Pancreas (tissue), 10 donors: ENCODE measurements around the gene KIAA1755. TPM values are rescaled to one million over a fixed set of nuclear protein-coding genes. Genes with fewer than 3 reads are reported as not detected.
A peak's percentile ranks its signal among the peaks of the same experiment; 100 is the strongest.

Experiments used
- ATAC-seq, 4 donors: fragments of 200-7000 bp; cut with Tn5 transposase; one replicate each; pipeline versions ENCODE4 v1.8.0 to v1.9.1; 2020; ENCODE audit warnings: mild to moderate bottlenecking in 4 of 4, moderate library complexity in 4 of 4
- DNase-seq, 6 donors: peaks; one replicate each; pipeline ENCODE4 v3.0.0-alpha.2; 2020
- FAIRE-seq: peaks from 2 replicates; lab custom pipeline; 2012; peaks lifted over from hg19 to GRCh38; lab: Jason Lieb, UNC
- H3K27ac ChIP-seq, 4 donors: fragments of 200-600 bp; sonication (generic); 1 replicate in 3 of 4; 2 replicates in 1 of 4; pipeline versions ENCODE4 v1.5.0 to v1.8.0; 2020
- H3K27me3 ChIP-seq, 4 donors: fragments of 200-600 bp; one replicate each; pipeline ENCODE4 v1.8.0; 2021
- H3K36me3 ChIP-seq, 3 donors: fragments of 200-600 bp; sonication (generic) in 1 of 3; one replicate each; pipeline versions ENCODE4 v1.5.0 to v1.8.0; 2020 to 2021
- H3K4me1 ChIP-seq, 3 donors: fragments of 200-600 bp; one replicate each; pipeline ENCODE4 v1.8.0; 2021
- H3K4me3 ChIP-seq, 4 donors: fragments of 200-600 bp; sonication (generic) in 2 of 4; one replicate each; pipeline versions ENCODE4 v1.5.0 to v1.8.0; 2020 to 2021
- H3K9me3 ChIP-seq, 4 donors: fragments of 200-600 bp; one replicate each; pipeline ENCODE4 v1.8.0; 2021
- WGBS, 2 donors: extraction: QIAGEN DNeasy Blood & Tissue Kit; methylation state at CpG; one replicate each; pipeline ENCODE4 v1.1.7; 2013; 5-methylcytosine and 5-hydroxymethylcytosine counted together
- intact Hi-C, 3 donors: fragments of 100-400 bp; cut with DNase I; formaldehyde crosslinking; loops; one replicate each; pipeline versions ENCODE4 v1.11.1 to v1.14.2; 2022
- polyA plus RNA-seq, 2 donors: library from polyadenylated mRNA; stranded (reverse); fragments of 200-250 nt; gene quantifications; one replicate each; pipeline ENCODE4 v1.2.3, GENCODE V29; 2013
- total RNA-seq, 6 donors: library from RNA; stranded (reverse); fragmentation: NEBNext Ultra II Directional in 4 of 6; extraction: Animal tissue kit (Norgen Biotek cat#: 25700) in 4 of 6; gene quantifications; one replicate each; pipeline versions ENCODE4 v1.2.1 to v1.2.4, GENCODE V29; 2021 to 2023
- TF ChIP-seq, protein P1 (sequence below), 4 donors: fragments of 200-600 bp; sonication (generic) in 3 of 4; IDR thresholded peaks; one replicate each; pipeline versions ENCODE4 v1.5.0 to v1.8.0; 2021; ENCODE audit warnings: antibody characterized with exemption in 4 of 4
- donor health status: healthy with polysubstance abuse.
- donor health status: DM: no; HTN: no; CAD: no; lungs with moderate emphysema.
- donor health status: DM: no; HTN: no; CAD: no.
- donor health status: control.
- donor health status: control.
- donor health status: Bipolar disorder and iron deficiency.
- donor health status: DM: yes; HTN: yes; CAD: no.
- donor health status: DM: no; HTN: no; CAD: no.
- donor health status: DM: no; HTN: no; CAD: no.
- donor health status: DM: yes; HTN: yes; CAD: no.

KIAA1755 gene
- total and polyA plus RNA-seq, 8 donors = 0.24 to 2.5 (median 0.96) TPM

DNA sequence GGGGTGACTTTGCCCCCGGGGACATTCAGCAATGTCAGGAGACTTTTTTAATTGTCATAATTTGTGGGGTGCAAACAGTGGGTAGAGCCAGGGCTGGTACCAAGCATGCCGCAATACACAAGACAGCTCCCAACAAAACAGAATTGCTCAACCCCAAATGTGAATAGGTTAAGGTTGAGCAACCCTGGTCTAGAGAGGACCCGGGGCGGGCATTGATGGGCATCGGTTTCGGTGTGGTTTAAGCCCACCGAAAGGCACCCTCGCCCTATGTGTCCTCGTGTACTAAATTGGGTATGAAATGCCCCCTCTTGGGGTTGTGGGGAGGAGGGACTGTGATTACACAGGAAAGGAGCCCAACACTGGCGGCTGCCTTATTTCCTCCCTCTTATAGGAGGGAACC lies 36.0 kb downstream of the KIAA1755 start:
- FAIRE-seq (no peak), ATAC-seq (no peak)

DNA sequence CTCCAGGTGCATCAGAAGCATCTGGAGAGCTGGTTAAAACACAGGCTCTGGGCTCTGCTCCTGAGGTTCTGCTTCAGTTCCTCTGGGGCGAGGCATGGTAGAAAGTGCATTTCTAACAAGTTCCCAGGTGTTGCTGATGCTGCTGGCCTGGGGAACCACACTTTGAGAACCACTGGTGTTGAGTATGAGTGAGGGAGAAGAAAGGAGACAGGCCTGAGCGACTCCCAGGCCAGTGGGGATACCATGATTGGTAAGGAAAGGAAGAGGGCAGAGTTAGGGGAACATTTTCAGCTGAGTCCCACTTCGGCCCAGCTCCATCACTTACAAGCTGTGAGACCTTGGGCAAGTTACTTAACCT lies 36.8 kb downstream of the KIAA1755 start:
- FAIRE-seq = no peak
- no peaks in the 10 kb centered on the region for H3K36me3 ChIP-seq
- intact Hi-C loops = loop anchor here in 2 of 3 donors (5.0 kb wide), 1 partner anchor 166 kb away; no protein-coding TSS in a partner anchor

More for the DNA sequence above, 36.0 kb downstream of the KIAA1755 start:
- intact Hi-C loops = loop anchor here in 2 of 3 donors (5.0 kb wide), 1 partner anchor 167 kb away; no protein-coding TSS in a partner anchor
- no peaks in the 10 kb centered on the region for H3K27me3 ChIP-seq
- TF ChIP-seq, protein P1, sequence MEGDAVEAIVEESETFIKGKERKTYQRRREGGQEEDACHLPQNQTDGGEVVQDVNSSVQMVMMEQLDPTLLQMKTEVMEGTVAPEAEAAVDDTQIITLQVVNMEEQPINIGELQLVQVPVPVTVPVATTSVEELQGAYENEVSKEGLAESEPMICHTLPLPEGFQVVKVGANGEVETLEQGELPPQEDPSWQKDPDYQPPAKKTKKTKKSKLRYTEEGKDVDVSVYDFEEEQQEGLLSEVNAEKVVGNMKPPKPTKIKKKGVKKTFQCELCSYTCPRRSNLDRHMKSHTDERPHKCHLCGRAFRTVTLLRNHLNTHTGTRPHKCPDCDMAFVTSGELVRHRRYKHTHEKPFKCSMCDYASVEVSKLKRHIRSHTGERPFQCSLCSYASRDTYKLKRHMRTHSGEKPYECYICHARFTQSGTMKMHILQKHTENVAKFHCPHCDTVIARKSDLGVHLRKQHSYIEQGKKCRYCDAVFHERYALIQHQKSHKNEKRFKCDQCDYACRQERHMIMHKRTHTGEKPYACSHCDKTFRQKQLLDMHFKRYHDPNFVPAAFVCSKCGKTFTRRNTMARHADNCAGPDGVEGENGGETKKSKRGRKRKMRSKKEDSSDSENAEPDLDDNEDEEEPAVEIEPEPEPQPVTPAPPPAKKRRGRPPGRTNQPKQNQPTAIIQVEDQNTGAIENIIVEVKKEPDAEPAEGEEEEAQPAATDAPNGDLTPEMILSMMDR (IDR thresholded peaks at IDR 0.05) = no peak
- no peaks in the 10 kb centered on the region for H3K4me1 ChIP-seq
- peak in 1 of 6 donors; percentile 32 for DNase-seq
- no peaks in the 10 kb centered on the region for H3K9me3 ChIP-seq
- no peak overlapping the region for H3K27ac ChIP-seq
- 69 to 83% methylated on average over 10 of the region's 10 CpGs for WGBS, 2 donors
- no peak overlapping the region for H3K4me3 ChIP-seq
- no peaks in the 10 kb centered on the region for H3K36me3 ChIP-seq

DNA sequence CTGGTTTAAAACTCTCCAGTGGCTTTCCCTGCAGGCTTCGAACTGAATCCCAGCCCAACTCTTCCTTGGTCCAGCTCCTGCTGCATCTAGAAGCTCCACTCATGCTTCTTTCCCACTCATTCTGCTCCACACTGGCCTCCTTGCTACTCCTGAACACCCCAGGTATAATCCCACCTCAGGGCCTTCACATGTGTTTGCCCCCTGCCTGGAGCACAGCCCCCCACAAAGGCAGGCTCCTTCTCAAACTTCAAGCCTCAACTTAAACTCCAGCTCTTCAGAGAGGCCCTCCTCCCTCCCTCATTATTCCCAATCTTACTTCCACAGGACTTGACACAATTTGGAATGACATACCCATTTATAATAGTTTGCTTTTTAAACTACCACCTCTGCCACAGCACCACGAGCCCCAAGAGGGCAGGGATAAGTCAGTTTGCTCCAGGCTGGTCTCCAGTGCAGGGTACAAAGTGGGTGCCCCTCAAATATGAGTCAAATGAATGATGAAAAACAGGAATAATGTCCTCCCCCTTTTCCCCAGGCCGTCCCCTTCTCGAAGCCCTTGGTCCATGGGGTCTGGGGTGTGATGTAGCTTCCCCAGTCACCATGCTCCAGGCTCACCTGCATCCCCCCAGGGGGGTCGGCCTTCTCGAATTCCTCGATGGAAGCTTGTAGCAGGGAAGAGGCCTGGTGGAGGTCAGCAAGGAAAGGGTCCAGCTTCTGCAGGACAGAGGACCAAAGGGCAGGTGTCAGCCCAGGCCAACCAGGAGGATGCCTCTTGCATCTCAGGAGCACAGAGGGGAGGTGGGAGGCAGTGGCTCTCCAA lies 37.4 kb downstream of the KIAA1755 start:
- intact Hi-C loops = loop anchor here in 2 of 3 donors (5.0 kb wide), 1 partner anchor 166 kb away; no protein-coding TSS in a partner anchor
- DNase-seq (peak in 1 of 6 donors; percentile 29), FAIRE-seq (no peak), ATAC-seq (no peak)
- Histone ChIP-seq H3K9me3 (no peaks in the 10 kb centered on the region), H3K4me3 (no peak overlapping the region), H3K27me3 (no peaks in the 10 kb centered on the region), H3K36me3 (no peaks in the 10 kb centered on the region), H3K4me1 (no peaks in the 10 kb centered on the region), H3K27ac (no peak overlapping the region)
- TF ChIP-seq, protein P1 (IDR thresholded peaks at IDR 0.05) = no peak
- WGBS, 2 donors = 48 to 56% methylated on average over 7 of the region's 7 CpGs

More for the DNA sequence above, 36.8 kb downstream of the KIAA1755 start:
- Histone ChIP-seq H3K9me3 (no peaks in the 10 kb centered on the region), H3K4me1 (no peaks in the 10 kb centered on the region), H3K27me3 (no peaks in the 10 kb centered on the region), H3K4me3 (no peak overlapping the region), H3K27ac (no peak overlapping the region)
- ATAC-seq = no peak
- TF ChIP-seq, protein P1 (IDR thresholded peaks at IDR 0.05) = no peak
- DNase-seq = peak in 1 of 6 donors; percentile 33
- 56 to 76% methylated on average over 3 of the region's 3 CpGs for WGBS, 2 donors

DNA sequence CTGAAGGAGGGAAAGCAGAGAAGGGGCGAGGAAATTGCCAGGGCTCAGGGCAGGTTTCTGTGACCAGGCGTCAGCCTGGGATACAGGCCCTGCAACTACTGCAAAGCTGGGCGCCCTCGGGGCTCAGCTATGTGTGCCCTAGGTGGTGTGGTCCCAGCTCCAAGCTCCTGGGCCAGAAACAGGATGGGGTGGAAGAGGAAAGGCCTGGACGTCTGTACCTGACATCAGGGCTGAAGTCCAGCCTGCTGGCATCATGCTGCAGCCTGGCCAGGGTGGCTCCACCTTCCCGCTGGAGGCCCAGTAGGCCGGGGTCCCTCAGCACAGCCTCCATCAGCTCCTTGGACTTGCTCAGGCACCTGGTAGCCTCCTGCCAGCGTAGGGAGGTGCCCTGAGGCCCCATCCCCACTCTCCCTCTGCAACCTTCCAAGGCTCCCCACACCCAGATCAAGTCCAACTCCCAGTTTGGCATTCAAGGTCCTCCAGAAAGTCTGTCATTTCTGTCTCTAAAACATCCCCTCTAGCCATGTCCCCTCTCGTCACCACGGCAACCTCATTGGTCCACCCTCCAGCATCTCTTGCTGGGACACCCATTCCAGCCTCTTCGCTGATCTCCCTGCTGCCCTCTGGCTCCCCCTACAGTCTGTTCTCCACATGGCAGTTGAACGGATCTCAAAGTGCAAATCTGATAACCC lies 38.2 kb downstream of the KIAA1755 start:
- no peak overlapping the region for H3K4me3 ChIP-seq
- WGBS, 2 donors = 35 to 42% methylated on average over 12 of the region's 12 CpGs
- H3K9me3 ChIP-seq = no peaks in the 10 kb centered on the region
- peak; percentile 53 to 76 (median 70) for ATAC-seq
- H3K4me1 ChIP-seq = no peaks in the 10 kb centered on the region
- no peaks in the 10 kb centered on the region for H3K36me3 ChIP-seq
- intact Hi-C loops = loop anchor here in 2 of 3 donors (5.0 kb wide), 1 partner anchor 165 kb away; no protein-coding TSS in a partner anchor
- no peak overlapping the region for H3K27ac ChIP-seq
- TF ChIP-seq, protein P1 (IDR thresholded peaks at IDR 0.05) = peak; percentile 65 to 77 (median 72)
- no peaks in the 10 kb centered on the region for H3K27me3 ChIP-seq
- no peak for FAIRE-seq
- DNase-seq = peak in 4 of 6 donors; percentile 29 to 86 (median 53)
